GM18870 (cell line): ENCODE data around the gene CNPY2.
"Not testable (repeated sequence)": the region's sequence is repeated elsewhere in the genome, so short reads cannot be mapped to it uniquely, and the experiment has no call there.

Experiments
- ATAC-seq: cut with Tn5 transposase; IDR thresholded peaks from one replicate; pipeline ENCODE4 v1.9.1; 2021; ENCODE audit warnings: moderate library complexity; ENCODE audit not compliant: unreplicated experiment

CNPY2 gene

DNA sequence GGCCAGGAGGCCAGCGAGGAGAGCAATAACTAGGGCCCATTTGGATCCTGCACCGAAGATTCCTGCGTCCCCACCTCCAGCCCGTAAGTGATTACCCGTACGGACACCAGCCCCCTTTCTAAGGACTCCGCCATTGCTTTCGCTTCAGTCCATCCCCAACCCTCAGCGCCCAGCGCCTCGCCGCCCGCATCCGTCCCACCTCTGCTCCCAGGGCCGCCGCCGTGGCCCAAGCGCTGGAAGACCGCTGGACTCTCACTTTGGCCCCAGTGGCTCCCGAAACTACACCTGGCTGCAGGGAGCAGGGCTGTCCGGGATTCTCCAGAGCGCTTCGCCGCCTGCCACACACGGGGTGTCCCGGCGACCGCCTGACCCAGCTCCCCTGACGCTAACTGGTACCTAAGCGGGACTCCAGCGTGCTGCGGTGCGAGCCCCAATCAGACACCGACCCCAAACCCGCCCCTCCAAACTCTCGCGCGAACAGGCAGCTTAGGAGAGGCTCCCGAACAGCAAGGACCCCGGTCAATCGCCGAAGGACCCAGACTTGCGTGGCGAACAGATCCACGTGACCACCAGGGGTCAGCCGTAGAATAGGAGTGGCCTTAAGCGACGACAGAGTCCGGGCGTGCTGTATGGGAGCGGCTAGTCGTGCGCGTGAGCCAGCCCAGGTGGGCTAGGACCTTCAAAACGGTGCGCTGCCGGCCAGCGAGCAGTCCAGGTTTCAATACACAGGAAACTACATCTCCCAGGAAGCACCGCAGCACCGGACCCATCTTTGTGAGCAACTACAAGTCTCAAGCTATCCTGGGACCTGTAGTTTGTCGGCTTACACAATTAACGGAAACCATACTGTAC lies at the start of gene CNPY2:
Gene CNPY2 (minus strand): TSS at position 367 of the 852 bp plus-strand sequence. CDS start 771 bp downstream, outside the sequence.
- ATAC-seq = peak; percentile 89

DNA sequence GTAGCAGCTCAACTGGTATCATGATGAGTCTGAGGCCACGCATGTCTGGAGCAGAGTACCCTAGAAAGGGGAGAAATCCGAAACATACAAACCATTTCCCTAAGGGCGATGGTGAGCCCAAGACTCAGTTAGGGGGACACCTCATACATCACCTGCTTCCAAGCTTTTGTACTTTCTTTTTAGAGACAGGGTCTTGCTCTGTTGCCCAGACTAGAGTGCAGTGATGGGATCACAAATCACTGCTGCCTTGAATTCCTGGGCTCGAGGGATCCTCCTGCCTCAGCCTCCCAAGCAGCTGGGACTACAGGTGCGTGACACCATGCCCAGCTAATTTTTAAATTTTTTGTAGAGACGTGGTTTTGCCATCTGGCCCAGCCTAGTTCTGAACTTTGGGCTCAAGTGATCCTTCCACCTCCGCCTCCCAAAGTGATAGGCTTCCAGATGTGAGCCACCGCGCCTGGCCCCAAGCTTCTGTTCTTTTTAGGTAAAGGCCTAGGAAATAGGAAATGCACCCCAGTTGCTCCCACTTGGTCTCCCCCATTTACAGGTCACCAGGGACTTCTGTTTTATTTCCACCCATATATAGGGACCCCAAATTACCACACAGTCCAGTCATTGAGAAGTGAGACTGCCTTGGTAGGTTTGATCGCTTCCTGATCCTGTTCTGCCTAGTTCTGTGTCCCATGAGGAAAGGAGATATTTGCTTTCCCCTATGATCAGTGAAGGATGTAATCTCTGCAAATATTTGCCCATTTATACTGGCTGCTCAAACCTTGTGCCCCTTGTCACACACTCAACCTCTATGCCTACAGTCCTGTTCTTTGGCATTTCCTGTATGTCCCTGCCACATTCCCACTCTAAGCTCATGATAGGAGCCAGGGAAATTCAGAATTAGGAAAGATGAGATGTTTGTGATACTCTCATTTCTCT lies 46.6 kb upstream of the CNPY2 start, which contains the start of gene APOF:
Gene APOF (minus strand): TSS at position 728 of the 930 bp plus-strand sequence. CDS start 112 bp downstream, at position 616.
- no peak for ATAC-seq

GRCh38 chr12:56361487-56362129 lies 45.8 kb upstream of the CNPY2 start:
- ATAC-seq = no peak

DNA sequence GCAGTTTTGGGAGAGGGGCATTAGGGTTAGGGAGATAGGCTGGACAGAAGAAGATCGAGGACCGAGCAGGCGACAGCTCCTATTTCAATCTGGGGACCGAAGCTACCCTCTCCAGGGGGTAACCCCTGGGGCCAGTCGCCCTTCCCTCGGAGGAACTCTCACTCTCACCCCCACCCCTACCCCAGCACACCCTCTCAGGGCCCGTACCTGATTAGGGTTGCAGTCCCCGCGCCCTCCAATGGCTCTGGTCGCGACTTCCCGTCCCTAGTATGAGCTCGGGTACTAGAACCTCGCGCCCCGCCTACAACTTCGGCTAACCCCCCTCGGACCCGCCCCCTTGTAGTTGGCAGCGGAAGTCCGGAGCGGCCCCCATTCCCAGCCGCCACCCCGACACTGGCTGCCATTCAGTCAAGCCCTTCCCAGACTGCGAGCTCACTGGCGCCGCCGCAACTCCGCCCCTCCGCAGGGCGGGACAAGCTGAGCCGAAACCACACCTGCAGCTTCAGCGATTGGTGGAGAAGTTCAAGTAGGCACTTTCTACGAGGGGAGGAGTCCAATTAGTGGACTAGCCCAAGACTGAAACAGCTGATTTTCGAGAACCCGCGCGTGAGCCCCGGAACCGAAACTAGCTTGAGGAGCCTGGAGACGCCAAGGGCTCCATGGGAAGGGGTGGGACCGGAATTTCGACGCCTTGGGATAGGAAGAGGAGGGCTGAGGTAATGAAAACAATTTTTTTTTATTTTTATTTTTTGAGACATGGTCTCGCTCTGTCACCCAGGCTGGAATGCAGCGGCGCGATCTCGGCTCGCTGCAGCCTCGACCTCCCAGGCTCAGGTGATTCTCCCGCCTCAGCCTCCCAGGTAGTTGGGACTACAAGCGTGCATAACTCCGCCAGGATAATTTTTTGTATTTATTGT lies 44.3 kb upstream of the CNPY2 start, which contains the start of gene STAT2:
Gene STAT2 (minus strand): TSS at position 257 of the 917 bp plus-strand sequence. CDS start 3,536 bp downstream, outside the sequence.
- peak; percentile 94 for ATAC-seq

- no peak for ATAC-seq
These were observed 43.2 kb upstream of the CNPY2 start for GRCh38 chr12:56358836-56359532.

GRCh38 chr12:56351325-56351724 lies 35.5 kb upstream of the CNPY2 start:
- no peak for ATAC-seq

- no peak for ATAC-seq
These were observed 34.9 kb upstream of the CNPY2 start for GRCh38 chr12:56350662-56351061.

- no peak for ATAC-seq
These were observed 33.0 kb upstream of the CNPY2 start for GRCh38 chr12:56348776-56349175.

GRCh38 chr12:56347255-56347654 lies 31.5 kb upstream of the CNPY2 start:
- not testable (repeated sequence) for ATAC-seq

- ATAC-seq = no peak
These were observed 30.9 kb upstream of the CNPY2 start for GRCh38 chr12:56346675-56347074.

DNA sequence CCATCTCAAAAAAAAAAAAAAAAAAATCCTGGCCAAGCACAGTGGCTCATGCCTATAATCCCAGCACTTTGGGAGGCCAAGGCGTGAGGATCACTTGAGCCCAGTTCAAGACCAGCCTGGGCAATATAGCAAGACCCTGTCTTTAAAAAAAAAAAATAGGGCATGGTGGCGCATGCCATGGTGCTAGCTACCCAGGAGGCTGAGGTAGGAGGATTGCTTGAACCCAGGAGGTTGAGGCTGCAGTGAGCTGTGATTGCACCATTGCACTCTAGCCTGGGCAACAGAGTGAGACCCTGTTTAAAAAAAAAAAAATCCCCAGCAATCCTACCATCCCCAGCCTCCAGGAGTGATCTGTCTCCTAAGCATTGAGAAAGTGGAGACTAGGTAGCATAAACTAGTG lies 26.5 kb upstream of the CNPY2 start:
- ATAC-seq = not testable (repeated sequence)

DNA sequence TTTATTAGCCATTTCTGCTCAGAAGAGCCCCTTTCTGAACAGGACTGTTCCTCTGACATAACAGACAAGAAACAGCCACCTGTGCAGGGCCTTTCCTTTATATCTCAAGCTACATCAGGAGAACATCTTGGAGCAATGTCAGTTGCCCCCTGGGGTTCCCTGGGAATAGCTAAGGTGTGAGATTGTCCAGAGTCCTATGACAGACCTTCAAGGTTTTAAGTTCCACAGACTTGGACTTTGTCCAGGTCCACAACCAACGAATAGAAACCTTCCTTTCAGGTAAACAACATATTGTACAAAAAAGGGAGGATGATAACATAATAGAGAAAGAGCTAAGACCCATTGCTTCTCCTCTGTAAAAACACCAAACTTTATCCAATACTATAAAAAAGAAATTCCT lies 25.8 kb upstream of the CNPY2 start:
- no peak for ATAC-seq

GRCh38 chr12:56339158-56339422 lies 23.3 kb upstream of the CNPY2 start:
- ATAC-seq = no peak

DNA sequence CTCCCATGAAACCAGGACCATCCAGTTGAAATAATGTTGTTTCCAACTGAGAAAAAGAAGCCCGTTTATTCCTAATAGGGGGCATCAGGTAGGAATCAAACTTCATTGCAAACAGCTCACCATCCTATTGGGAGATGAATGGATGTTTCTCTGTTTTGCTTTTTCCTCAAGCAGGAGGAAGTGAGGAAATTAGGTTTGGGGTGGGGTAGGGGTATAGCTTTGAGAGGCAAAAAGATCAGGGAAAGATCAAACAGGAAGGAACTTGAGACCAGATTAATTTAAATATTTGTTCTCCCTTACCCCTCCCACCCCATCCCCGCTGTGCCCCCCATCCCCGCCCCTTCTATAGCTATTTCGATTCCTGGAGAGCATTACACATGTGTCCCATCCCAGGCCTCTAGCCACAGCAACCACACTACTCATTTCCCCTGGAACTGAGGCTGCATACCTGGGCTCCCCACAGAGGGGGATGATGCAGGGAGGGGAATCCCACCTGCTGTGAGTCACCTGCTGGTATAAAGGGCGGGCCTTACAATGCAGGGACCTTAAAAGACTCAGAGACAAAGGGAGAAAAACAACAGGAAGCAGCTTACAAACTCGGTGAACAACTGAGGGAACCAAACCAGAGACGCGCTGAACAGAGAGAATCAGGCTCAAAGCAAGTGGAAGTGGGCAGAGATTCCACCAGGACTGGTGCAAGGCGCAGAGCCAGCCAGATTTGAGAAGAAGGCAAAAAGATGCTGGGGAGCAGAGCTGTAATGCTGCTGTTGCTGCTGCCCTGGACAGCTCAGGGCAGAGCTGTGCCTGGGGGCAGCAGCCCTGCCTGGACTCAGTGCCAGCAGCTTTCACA lies 22.7 kb upstream of the CNPY2 start, which contains the start of gene IL23A:
Gene IL23A (plus strand): TSS at position 577 of the 850 bp plus-strand sequence. CDS start 161 bp downstream, at position 738.
- ATAC-seq = peak; percentile 34

GRCh38 chr12:56337753-56338251 lies 22.0 kb upstream of the CNPY2 start:
- ATAC-seq = no peak

GRCh38 chr12:56336361-56337167 lies 20.8 kb upstream of the CNPY2 start:
- ATAC-seq = no peak

DNA sequence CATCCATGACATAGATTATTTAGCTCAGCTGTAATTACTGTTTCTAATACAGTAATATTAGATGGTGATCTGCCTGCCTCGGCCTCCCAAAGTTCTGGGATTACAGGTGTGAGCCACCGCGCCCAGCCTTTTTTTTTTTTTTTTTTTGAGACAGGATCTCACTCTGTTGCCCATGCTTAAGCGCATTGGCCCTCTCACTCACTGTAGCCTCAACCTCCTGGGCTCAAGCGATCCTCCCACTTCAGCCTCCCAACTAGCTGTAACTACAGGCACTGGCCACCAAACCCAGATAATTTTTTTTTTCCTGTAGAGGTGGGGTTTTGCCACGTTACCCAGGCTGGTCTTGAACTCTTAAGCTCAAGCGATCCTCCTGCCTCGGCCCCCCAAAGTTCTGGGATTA lies 19.7 kb upstream of the CNPY2 start:
- not testable (repeated sequence) for ATAC-seq

GRCh38 chr12:56334490-56334793 lies 18.7 kb upstream of the CNPY2 start:
- no peak for ATAC-seq
